NCI-H2081 treated with DMSO at 0.1 percent for 48 hours (cell line): Measurements from ENCODE around the gene BMP7.
"Not testable (repeated sequence)": the region's sequence is repeated elsewhere in the genome, so short reads cannot be mapped to it uniquely, and the experiment has no call there.

Source experiments
- DNase-seq: peaks from one replicate; lab custom pipeline; 2025; lab: John Stamatoyannopoulos, UW

Gene BMP7

DNA sequence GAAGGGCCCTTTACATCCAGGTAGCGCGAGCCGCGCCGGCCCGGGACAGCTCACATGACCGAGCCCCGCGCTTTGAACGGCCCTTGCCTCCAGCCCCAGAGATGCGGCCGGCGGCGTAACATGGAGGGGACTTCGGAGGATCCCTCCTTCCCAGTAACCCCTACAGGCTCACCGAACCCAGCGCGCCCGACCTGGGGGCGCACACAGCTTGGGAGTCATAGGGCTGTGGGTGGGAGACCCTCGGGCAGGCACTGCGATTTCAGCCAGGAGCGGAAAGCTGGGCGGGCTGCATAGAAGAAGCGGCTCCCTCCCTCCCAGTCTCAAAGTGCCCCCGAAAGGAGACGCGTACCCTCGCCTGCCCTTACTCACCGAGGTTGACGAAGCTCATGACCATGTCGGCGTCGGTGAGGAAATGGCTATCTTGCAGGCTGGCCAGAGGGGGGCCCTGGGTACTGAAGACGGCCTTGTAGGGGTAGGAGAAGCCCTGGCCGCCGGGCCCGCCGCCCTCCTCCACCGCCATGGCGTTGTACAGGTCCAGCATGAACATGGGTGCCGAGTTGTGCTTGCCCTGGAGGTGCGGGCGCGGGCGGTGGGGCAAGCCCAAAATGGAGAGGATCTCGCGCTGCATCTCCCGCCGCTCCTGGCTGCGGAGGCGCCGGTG is 975 bp downstream of the BMP7 start:
- no peak for DNase-seq

DNA sequence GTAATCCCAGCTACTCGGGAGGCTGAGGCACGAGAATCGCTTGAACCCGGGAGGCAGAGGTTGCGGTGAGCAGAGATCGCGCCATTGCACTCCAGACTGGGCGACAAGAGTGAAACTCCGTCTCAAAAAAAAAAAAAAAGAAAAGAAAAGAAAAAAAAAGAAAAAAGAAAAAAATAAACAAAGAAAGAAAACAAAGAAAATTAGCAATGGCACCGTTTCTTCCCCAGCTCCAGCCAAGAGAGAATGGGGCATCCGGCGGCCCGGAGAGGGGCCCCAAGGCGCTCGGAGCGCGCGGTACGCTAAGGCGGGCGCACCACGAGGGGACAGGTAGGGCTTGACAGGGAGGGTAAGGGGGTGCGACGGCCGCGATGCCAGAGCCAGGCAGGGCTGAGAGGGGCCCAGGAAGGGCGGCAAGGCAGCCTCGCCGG is 1.5 kb downstream of the BMP7 start:
- not testable (repeated sequence) for DNase-seq

DNA sequence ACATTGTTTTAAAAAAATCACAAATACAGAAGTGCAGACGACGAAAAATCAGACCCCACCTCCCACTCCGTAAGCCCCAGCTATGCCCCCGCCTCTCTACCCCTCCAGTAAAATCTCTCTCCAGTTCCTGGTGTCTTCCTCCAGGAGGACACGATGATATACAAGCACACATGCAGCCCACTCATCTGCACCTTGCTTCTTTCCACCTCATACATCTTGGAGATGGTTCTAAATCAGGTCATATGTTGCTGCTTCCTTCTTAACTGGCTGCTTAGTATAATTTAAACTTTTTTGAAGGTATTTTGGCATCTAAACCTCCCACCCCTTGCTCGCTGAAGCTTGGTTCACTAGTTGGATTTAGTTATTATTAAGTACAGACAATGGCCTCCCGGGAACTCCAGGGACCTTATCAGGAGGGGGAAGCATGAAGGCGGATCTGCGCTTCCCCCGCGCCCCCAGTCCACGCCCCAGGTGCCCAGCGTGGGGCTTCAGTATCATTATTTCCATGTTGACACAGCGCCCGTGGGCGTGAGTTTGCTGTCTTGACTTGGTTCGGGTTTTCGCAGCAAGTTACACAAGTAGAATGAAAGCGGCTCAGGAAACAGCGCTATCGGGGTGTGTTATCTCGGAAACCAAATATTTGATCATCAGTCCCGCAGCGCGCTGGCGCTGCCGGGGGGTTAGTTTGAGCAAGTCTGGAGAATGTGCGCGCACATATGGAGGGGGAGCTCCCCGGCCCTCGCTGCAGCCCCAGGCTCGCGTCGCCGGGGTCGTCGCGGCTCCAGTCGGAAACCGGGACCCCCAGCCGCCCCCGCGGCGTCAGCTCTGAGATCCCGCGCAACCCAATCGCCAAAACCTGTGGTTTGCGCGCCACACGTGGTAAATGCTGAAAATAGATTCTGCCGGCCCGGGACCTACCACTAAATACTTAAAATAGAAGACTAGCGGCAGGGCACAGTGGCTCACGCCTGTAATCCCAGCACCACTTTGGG is 2.3 kb downstream of the BMP7 start:
- DNase-seq = no peak

DNA sequence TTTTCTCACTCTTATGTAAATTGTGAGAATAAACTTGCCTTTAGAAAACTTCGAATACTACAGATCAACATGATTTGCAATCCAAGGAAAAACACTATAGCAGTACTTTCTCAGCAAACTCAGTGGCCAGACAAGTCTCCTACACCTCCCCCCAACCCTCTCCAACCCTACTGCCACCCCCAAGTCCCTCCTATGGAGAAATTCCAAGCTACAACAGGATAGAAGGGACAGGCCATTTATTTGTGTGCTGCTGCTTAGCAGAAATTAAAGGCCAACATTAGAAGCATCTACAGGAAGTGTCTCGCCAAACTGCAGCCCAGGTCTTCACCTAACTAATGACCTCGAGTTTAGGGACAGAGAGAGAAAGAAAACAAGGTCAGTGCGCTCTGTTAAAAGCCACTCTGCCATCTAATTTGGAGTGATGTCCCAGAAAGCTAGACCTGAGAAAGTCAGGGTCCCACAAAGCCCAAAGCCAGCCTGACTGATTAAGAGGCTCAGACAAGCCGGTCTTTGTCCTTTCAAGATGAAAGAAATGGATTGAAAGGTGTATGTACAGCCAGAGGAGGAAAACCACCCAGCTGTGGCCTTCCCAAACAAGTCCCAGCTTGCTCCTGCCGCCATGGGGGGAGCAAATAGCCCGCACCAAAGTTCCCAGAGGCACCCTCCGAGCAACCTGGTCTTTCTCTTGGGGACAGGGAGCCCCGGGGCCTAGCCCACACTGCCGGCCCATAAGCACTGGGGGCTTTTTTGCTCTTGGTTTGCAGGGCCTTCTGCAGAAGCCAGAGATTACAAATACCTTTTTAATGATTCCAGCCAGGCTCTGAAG is 3.4 kb downstream of the BMP7 start:
- DNase-seq = no peak

DNA sequence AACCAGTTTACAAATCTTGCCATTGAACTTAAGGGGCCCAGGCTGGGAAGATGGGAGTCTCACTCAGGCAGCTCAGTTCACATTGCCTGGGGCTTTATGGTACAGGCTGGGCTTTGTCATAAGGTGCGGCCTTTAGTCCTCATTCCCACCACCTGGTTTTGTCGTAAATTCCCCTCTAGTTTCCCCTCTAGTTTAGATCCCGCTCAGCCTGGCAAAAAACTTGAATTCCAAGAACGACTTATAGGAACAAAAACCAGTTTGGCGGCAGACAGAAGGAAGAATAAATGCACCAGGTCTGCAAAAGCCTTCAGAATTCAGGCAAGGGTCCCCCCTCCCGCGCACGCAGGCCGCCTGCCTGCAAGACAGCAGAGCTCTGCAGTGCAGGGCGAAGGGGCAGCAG is 4.1 kb downstream of the BMP7 start:
- DNase-seq = no peak

DNA sequence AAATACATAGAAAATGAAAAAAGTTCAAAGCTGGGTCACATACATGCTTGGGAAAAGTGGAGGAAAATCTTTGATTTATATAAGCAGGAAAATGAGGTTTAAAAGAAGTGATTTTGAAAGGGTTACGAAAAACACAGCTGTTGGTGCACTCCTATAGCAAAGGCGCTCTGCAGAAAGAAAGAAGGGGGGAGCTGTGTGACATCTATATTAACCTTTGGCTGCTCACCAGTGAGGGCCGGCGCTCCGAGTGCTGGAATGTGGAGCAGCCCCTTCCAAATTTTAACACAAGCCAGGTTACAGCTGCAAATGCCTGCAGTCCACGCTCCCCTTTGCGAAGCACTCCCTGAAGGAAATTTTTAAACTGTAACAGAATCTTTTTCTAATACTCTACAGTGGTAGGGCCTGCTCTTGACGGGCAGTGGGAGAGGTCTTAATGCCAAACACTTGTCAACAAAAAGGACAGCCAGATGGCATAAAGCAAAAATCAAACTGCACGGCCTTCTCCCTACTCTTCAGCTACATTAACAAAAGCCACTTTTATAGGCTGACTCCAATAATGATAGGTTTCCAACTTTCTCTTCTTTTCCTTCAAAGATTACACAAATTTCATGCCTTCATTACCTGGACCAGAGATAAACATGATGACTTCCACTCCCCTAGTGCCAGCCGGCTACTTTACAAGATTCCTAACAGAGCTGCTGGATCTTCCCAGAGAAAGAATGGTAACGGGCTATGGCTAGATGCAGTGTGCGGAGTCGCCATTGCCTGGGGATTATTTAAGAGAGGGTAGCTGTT is 4.8 kb downstream of the BMP7 start:
- DNase-seq = no peak

DNA sequence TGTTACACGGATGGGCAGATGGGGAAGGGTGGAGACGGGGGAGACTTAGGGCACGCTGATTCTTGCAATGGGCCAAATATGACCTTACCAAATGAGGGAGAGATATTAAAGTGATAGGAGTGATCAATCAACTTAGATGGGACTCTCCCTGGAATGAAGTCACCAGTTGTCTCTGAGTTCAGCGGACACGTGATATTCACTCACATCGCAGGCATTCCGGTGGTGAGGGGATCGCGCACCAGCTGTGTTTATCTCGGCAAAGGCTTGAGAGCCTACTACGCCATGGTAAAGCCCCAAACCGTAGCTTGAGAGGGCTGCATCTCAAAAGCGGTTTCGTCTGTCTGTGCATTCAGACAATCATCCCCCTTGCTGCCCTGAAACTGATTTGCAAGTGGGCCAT is 5.5 kb downstream of the BMP7 start:
- DNase-seq = no peak

DNA sequence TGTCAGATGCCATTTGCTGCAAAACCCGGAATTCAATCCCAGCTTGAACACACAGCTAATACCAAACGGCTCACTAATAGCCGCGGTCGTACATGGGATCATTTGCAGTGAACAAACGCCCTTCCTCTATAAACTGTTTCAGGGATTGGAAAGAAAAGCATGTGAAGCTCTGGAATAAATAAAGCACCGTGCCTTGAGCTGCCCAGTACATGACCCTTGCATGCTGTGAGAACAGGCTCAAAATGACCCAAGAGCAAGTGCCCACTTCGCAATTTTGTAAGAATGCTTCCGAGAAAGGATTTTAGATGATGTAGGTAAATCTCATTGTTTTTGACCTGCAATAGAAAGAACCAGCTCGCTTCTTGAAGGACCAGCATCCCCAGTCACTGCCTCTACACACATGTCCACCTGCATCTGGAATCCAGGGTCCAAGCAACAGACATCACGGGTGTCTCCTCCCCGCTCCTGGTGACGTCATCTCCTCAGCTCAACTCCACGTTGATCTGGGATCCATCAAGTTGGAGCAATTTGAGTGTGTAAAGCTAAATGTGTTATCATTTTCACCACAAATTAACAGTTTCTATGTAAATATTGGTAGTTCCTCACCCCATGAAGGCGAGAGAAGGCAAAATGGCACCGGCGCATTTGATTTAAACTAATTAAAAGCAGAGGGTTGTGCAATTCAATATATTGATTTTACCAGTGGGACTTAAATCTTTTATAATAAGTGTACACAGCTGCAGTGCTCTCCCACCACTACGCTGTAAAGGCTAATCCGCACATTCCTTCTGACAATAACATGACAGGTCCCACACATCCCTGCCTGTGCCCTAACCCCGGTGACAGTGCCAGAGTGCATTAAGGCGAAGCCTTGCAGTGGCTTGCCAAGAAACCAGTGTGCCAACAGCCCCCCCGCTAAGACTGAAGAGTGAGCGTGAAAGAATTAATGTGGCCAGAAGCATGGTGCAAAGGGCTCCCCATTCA is 6.2 kb downstream of the BMP7 start:
- DNase-seq = no peak

DNA sequence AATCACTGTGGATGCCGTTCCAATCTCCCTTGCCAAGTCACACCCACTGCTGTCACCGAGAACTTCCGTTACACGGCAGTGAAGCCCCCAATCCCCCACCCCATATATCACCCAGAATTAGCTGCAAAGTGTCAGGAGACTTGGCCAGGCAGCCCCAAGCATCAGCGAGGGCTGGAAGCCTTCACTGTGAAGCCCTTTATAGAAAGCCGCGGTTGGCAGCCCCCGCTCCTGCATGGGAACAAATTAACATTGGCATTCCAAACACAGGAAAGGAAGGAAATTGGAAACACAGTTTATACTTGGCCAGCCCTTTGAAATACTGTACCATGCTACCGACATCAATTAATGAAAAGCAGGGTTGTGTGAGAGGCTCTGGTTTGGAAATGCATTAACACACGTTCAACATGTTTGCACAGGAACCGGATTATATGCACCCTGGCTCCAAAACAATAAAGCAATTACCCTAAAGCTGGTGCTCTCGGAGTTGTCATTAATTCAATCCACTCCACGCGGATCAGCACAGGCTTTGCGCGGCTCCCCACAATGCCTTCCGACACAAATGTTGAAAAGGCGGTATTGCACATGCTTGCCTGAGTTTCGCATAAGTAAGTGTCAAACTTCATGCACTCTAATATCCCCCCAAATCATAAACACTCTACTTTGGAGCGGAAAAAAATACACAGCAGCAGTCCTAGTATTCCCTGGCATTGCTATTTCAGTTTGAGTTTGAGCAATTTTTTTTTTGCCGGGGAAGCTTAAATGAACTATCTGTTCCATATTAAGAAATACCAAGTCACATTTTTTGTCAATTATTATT is 7.1 kb downstream of the BMP7 start:
- no peak for DNase-seq

DNA sequence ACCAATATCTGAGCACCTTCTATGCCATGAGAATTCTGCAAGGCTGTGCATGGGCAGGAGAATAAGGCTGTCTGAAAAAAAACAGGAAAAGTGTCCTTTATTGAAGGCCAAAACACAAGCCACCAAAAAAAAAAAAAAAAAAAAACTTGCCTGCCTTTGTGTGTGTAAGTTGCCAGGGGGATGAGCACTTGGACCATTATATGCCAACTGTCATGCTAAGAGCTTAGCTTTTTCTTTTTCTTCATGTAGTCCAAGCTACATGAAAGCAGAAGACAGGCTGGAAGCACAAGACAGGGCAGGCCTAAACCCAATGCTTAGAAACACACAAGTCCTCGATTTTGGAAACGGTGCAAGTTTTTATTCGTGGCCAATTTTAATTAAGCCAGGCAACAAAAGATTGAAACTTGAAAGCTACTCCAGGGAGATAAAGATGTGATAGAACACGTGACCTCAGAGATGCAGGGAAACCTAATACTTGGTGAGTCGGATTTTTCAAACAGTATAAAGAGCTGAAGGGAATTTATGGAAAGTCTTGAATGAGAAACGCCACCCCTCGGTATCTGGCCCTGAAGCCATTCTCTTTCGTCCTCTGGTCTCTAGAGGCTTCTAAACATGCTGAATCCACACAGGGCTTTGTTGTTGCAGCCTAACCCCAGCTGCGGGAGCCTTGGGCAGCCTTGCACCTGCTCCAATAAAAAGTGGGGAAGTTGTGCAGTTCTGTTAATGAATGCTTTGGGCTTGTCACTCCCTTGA is 8.6 kb downstream of the BMP7 start:
- DNase-seq = no peak

DNA sequence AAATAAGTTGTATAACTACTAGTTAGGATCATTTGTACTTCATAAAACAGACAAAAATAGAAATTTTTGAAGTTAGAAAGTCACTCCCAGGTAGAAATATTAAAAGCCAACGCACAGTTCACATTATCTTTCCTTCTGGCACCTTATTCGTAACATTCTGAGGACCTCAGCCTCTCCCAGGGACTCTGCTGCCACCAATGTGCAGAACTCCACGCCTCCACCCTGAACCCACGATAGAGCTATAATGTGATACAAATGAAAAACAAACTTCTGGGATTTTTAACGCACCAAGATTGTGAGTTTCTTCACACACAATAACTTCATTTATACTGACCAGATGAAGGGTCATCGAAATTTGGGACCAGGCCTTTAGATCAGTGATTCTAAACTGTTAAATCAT is 9.5 kb downstream of the BMP7 start:
- no peak for DNase-seq

DNA sequence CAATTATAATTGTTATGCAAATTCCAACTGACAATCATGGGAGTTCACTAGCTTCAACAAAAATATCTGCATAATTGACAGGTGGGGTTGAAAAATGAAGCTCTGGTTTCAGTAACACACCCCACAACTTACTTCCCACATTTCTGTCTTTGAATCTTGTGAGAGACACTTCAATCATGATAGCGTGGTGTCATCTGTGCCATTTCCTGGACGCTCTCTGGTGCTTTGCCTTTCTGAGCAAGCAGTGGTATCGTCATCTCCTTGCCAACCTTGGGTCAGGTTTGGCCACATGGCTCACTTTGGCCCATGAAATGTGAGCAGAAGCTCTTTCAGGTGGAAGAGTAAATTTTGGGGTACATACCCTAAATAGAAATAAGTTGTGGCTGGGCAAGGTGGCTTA is 10.2 kb downstream of the BMP7 start:
- DNase-seq = no peak

DNA sequence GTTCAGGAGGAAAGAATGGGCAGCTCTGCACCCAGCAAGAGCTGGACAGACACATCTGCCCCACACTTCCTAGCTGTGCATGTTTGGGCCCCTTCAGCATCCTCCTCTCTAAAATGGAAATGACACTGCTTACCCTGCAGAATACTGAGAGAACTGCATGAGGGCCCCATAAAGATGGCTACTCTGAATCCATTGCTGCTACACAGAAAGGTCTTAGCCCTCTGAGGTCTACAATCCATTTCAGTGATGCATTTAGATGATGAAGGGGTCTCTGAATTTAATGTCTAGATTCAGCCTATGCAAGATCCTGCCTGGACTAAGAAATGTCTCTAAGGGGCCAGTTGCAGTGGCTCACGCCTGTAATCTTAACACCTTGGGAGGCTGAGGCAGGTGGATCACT is 11.3 kb downstream of the BMP7 start:
- no peak for DNase-seq

DNA sequence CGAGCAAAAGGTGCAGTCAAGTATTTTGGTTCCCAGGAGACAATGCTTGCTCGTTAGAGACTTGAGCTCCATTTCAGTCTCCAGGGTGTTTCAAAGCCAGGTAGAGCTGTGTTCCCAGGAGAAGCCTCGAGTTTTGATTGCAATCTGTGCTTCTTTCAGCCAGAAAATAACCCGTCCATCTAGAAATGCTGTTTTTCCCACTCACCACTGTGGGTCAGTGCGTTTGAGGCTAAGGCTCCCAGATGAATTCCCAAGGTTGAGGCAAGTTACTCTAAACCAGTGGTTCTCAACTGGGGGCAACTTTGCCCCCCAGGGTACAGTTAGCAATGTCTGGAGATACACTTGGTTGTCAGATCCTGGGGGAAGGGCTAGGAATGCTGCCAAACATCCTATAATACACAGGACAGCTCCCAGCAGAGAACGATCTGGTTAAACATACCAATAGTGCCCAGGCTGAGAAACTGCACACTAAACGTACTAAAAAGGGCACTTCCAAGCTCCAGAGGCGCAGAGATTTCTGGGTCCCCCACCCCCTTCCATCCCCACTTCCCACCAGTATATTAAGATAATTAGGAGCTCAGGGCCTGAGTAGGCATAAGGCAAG is 13.8 kb downstream of the BMP7 start:
- DNase-seq = no peak

DNA sequence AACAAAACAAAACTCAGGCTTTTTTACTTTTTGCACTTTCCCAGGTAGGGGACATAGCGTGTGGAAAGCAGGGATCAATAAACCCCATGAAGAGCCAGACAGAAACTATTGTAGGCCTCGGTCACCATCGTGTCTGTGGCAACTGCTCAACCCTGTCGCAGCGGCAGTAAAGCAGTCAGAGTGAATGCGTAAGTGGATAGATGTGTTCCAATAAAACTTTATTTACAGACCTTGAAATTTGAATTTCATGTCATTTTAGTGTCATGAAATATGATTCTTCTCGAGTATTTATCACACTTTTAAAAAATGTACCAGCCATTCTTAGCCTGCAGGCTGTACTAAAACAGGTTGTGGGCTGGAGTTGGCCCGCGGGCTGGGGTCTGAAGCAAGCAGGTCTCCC is 14.5 kb downstream of the BMP7 start:
- no peak for DNase-seq

DNA sequence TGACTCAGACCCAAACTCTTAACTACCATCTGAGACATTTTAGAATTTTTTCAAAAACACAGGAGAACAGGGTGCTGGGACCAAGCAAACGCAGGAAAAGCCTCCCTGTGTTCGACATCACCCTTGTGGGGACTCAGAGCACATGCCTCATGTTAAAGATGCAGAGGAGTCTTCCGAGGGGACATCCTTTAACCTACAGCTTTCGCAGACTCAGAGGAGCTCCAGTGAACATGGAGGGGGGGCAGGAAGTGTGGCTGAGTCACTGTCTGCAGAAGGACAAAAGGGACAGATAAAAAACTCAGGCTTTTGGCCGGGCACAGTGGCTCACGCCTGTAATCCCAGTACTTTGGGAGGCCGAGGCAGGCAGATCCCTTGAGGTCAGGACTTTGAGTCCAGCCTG is 15.1 kb downstream of the BMP7 start:
- DNase-seq = no peak

DNA sequence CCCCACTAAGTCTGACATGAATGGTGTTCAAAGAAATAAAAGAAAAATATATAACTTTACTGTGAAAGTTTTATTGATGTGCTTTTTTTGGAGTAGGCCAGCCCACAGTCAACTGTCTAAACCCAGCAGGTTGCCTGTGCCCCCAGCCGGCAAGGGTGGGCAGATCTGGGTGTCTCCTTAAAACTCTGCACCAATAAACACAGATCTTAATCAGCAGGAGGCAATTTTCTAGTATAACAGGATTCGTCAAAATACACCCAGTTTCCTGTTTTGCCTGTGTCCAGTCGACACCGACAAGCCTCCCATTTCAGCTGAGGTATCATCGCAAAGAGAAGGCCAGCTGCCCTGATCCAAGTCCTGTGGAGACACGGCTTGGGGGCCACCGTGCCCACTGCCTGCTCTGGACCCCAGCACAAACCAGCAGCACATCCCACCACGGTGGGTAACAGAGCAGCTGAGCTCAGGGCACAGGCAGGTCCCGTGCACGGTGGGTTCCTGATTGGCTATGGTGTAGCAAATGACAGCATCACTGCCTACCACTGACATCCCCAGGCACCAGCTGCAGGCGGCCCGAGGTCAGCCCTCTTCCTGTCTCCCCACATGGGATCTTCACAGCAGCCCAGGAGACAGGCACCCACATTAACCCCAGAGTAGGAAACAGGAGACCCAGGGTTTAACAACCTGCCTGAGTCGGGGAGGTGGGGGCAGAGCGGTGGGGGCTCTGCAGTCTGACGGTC is 15.7 kb downstream of the BMP7 start:
- no peak for DNase-seq

DNA sequence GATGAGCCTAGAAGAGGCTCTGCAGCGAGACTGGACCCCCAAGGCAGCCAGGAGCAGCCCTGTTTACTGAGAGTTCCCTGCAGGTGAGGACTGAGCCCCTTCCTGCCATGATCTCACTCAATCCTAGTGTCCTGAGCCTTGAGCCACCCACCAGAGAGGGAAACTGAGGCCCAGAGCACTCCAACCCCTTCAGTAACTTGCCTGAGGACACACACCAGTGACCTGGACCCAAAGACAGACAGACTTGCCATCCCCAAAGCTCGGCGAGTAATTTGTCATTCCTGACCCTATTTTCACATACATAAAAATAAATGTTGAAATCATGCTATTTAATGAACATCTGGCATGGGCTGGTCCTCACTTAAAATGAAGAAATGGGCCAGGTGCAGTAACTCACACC is 16.7 kb downstream of the BMP7 start:
- no peak for DNase-seq
